GM18870 (cell line): ENCODE data around the gene B4GALT6.

Experiments
- ATAC-seq: cut with Tn5 transposase; IDR thresholded peaks from one replicate; pipeline ENCODE4 v1.9.1; 2021; ENCODE audit warnings: moderate library complexity; ENCODE audit not compliant: unreplicated experiment

Gene B4GALT6

DNA sequence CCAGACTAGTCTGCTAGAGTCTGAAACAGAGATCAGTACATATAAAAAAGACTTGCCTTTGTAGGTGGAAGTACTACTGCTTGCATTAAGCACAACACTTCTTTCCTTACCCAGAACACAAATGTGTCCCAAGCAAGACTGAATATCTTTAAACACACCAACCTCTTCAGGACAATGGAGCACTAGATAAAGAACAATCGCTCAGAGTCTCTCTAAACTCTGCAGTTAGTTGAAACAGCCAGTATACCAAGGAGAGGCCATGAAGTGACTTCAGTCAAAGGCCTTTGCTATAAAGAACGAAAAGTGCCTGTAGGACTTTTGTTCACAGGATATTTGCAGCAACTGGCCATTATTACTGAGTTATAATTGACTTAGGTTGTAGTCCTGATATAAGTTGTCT, 9.9 kb upstream of the B4GALT6 start:
- no peak for ATAC-seq

GRCh38 chr18:31688606-31689005, 4.2 kb upstream of the B4GALT6 start:
- no peak for ATAC-seq

DNA sequence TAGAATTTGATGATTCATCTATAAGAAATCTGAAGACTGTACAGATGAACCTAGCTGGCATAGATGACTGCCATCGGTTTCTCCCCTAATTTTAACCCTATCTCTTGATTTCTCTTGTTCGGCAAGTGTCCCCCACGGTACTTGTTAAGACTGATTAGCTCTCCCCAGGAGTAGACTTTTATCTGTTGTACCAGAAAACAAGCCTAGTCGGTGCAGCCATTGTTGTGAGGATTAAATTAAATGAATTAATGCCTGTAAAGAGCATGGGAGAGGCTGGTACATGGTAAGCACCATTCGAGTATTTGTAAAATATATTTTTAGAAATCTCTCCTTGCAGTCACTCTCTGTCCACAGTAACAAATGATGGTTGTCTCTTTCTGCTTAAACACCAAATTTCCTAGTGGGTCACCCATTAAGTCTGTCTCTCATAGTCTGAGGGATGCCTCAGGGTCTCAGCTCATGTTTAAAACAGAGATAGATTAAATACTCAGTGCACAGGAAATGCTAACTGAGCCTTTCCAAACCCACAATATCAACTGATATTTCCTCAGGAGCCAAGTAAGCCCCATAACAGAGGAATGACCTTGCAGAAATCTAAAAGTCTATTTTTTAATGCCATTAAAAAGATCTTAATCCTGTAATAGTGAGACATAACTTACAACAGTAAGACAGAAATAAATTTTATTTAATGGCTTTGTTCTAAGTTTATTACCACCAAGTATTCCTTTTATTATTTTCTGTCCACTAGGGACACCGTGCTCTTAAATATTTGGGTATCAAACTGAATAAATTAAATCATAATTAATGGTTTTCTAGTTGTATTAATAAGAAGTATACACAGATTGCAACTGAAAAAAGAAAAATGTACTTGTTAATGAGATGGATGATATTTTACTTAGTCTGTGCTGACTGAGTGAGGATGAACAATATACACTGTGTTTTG, 2.9 kb upstream of the B4GALT6 start:
- ATAC-seq: no peak

- ATAC-seq: no peak
Observed at GRCh38 chr18:31686572-31686971, 2.2 kb upstream of the B4GALT6 start.

GRCh38 chr18:31685097-31686082, 1.0 kb upstream of the B4GALT6 start:
- ATAC-seq: peak; percentile 50

- no peak for ATAC-seq
Observed at GRCh38 chr18:31683968-31684278, 458 bp downstream of the B4GALT6 start.

DNA sequence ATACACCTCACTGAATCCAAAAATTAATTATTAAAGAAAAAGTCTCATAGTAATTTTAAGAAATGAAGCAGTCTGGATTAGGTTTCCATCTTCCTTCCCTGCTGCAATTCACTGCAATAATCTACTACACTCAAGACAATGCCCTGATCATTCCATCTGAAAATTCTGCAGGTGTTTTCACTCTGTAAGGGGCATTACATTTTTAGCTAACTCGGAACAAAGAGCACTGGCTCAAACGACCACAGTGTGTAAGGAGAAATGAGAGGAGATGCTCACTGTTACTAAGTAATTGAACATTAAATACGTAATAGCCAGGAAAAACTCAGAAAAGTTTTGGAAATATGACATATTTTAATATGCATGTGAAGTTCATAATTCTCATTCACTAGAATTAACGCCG, 1.3 kb downstream of the B4GALT6 start:
- ATAC-seq: no peak

- no peak for ATAC-seq
Observed at GRCh38 chr18:31680831-31681568, 3.4 kb downstream of the B4GALT6 start.

DNA sequence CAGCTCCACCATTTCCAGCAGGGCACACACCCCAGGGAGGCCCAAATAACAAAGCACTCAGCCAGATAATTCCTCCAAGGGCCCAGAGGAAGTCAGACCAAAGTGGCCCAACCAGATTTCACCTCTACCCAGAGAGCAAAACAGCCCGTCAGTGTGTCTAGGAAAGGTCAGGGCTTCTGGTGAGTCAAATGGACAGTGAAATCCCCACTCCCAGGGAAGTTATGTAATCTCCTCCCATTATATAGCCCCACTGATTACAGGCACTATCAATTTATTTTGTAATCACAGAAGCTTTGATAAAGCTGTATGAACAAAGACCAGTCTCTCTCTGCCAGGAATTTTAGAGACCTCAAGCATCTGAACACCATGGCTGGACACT, 4.0 kb downstream of the B4GALT6 start:
- ATAC-seq: no peak

- ATAC-seq: no peak
Observed at GRCh38 chr18:31679791-31680432, 4.5 kb downstream of the B4GALT6 start.

DNA sequence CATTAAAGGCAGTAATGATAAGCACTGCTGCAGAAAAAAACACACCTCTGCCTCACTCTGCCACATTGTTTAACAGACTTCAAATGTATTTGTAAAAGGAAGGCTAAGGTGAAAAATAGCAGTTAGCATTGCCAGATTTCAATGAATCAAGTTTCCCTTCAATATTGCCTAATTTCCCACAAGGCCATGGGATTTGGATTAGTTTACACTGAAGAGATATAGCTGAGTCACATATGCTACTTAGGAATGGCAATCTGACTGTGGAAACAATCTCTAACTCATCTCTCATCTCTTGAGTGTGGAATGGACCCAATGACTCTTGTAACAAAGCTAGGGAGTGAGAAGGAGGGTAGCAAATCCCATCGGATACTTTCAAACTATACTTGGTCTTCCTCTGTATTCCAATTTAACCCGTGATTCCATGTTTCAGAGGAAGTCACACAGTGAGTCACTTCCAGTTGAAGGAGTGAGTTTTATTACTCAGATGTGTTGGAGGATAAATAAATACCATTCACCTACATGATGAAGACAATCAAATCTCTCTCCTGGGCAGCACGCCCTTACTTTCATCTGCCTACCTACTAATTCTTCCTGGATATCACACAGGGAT, 5.1 kb downstream of the B4GALT6 start:
- no peak for ATAC-seq

DNA sequence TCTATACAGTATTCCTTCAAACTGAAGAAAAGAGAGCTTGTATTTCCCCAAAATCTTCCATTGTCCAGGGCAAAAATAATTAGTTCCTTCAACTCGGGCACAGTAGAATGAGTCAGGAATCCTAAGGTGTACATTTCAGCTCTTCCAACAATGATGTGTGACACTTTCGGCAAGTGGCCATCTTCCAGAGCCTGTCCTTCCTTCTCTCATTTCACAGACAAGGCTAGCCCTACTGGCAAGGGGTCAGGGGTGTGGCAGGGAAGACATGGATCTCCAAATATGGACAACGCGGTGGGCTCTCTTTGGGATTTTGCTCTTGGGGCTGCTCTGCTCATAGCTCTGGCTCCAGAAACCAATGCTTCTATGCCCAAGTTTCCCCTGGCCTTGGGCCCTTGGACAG, 6.0 kb downstream of the B4GALT6 start:
- ATAC-seq: no peak

DNA sequence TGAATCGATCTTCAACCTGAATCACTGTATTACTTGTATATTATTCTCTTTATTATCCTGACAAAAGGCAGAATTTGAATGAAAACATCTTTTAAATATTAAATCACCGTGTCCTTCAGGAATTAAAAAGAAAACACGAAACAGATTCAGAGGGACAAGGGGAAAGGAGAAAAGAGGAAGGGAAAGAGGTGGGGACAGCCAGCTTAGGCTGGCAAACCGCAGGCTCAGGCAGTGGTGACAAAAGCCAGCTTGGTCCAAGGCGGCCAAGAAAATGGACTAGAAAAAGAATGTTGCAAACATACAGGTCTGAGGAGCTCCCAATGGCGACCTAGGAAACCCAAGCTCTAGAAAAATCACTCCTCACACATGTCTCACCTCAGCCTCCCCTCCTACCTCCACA, 6.8 kb downstream of the B4GALT6 start:
- ATAC-seq: no peak

DNA sequence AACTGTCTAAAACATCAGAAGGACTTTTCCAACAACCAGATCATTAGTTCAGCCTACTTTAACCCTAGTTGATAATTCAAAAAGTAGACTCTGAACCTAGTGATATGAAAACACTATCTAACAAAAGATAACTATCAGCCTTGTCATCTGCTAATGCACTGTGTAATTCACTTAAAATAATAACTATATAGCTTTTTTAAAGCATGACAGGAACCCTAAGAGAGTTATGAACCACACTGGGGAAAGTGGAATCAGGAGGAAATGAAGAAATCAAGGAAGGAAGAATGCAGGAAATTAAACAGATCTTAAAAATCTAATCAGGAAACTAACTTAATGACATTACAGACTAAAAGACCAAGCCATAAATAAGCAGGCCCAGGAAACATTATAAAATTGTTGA, 9.0 kb downstream of the B4GALT6 start:
- no peak for ATAC-seq

DNA sequence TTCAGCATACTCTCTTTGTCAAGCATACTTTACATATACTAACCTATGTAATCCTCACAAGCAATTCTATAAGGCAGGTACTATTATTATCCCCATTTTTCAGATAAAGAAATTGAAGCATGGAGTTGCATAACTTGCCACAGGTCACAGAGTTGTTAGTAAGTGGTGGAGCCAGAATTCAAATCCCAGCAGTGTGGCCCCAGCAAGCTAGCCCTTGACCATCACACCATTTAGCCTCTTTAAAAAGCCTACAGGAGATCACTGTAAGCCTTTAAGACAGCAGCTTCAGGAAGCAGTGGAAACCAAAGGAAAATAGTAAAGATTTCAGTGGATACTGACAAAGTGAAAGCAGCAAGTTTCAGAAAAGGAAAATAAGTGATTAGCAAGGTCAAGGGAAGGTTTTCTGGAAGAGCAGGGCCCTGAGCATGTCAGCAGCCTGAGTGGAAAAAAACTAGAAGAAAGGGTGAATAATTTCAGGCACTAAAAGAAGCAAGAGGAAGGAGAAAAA, 11.7 kb downstream of the B4GALT6 start:
- ATAC-seq: no peak

- no peak for ATAC-seq
Observed at GRCh38 chr18:31671951-31672350, 12.4 kb downstream of the B4GALT6 start.

- no peak for ATAC-seq
Observed at GRCh38 chr18:31669541-31669940, 14.8 kb downstream of the B4GALT6 start.

- ATAC-seq: no peak
Observed at GRCh38 chr18:31667185-31667584, 17.2 kb downstream of the B4GALT6 start.

DNA sequence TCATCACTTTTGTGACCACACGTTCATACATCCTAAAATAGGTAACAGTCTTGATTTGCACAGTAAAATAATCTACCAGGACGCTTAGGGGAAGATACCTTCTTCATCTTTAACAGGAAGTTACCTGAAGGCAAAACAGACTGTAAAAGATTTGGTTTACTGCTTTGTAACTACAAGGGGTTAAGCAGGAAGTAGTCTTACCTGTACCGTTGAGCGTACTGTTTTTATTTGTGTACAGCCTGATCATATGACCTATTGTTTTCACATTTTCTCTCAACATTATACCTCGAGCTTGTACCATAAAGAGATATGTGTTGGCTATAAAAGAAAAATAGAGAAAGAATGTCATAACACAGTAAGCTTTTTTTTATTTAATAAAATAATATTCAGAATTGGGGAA, 18.3 kb downstream of the B4GALT6 start:
- ATAC-seq: no peak

DNA sequence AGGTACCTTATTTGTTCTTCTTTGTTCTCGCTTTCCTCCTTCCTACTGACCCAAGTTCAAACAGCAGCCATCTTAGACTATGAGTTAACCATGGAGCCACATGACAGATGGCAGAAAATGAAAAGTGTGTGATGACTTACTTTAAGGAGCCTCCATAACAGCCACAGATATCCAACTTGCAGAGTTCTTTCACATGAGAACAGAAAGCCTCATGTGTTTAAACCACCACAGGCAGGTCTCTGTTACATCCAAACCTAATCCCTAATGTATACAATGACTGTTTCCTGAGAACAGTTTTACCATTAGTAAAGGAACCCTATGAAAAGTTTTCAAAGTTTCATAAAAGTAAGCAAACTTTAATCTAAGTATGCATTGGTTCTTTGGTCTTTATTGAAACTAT, 20.3 kb downstream of the B4GALT6 start:
- ATAC-seq: no peak
